T-helper 2 cell treated with Interferon-gamma antibody and Interleukin-4, amounts not matched to agents 5 μg/mL and 100 μg/mL, for 36 hours (primary cell): ENCODE measurements around the gene RCSD1.

Experiments
- DNase-seq: peaks from one replicate; pipeline ENCODE4 v3.0.0; 2021; ENCODE audit warnings: low spot score
- H3K27ac Mint-ChIP-seq: one replicate; pipeline ENCODE4 v1.8.0; 2021; ENCODE audit warnings: mild to moderate bottlenecking, mixed read lengths
- H3K27me3 Mint-ChIP-seq: one replicate; pipeline ENCODE4 v1.8.0; 2021; ENCODE audit warnings: low read depth, mixed read lengths
- H3K36me3 Mint-ChIP-seq: one replicate; pipeline ENCODE4 v1.8.0; 2021; ENCODE audit warnings: low read depth, mixed read lengths
- H3K4me1 Mint-ChIP-seq: one replicate; pipeline ENCODE4 v1.8.0; 2021; ENCODE audit warnings: low read depth, mixed read lengths
- H3K4me3 Mint-ChIP-seq: one replicate; pipeline ENCODE4 v1.8.0; 2022; ENCODE audit warnings: mild to moderate bottlenecking, moderate library complexity, mixed read lengths
- H3K9me3 Mint-ChIP-seq: one replicate; pipeline ENCODE4 v1.8.0; 2021; ENCODE audit warnings: mixed read lengths

RCSD1 gene, protein sequence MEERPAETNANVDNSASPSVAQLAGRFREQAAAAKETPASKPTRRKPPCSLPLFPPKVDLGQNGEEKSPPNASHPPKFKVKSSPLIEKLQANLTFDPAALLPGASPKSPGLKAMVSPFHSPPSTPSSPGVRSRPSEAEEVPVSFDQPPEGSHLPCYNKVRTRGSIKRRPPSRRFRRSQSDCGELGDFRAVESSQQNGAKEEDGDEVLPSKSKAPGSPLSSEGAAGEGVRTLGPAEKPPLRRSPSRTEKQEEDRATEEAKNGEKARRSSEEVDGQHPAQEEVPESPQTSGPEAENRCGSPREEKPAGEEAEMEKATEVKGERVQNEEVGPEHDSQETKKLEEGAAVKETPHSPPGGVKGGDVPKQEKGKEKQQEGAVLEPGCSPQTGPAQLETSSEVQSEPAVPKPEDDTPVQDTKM

DNA sequence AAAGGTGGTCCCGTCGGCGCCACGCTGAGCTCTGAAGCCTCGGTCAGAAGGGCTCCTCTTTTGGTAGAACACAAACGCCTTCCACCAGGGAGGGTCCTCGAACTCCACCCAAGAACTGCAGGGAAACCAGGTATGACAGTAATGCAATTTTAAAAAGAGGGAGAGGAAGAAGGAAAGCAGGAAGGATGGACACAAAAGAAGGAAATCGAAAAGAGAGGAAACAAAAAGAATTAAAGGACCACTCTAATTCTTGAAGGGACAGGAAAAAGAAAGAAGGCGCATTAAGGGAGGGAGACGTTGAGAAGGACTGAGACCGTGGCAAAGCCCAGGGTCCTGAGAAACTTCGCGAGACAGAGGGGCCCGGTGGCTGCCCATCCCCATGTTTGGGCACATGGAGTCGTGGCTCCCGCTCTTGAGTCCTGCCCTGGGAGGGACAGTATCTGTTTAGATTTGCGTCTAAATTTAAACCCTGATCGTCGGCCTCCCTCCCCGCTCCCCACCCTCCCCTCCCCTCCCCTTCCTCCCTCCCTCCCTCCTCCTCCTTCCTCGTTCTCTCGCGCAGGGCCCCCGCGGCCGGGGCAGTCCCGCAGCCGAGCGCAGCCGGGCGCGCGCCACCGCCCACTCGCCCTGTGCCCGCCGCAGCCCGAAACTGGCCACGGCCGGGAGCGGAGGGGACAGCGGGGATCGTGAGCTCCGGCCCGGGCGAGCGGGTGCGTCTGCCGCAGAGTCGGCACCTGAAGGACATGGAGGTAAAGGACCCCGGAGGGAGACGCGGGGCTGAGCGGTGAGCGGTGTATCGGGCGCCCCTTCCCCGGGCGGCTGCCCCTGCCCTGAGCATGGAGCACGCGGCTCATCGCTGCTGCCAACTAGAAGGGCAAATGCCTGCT lies at the start of gene RCSD1:
RCSD1 (plus strand) TSS at position 552 of the 887 bp plus-strand sequence; CDS start at position 744, 192 bp downstream.
- Mint-ChIP-seq H3K27ac (peak within 1 kb of the TSS; percentile 93), H3K4me1 (peaks cover 62% of the 10 kb centered on the region), H3K27me3 (no peaks in the 10 kb centered on the region), H3K9me3 (peaks cover 11% of the 10 kb centered on the region), H3K36me3 (peaks cover 59% of the 10 kb centered on the region), H3K4me3 (peak within 1 kb of the TSS; percentile 92)
- peak; percentile 79 for DNase-seq

GRCh38 chr1:167582064-167582463 lies 48.0 kb upstream of the RCSD1 start:
- DNase-seq, result no peak
- Mint-ChIP-seq H3K4me3 (no peak overlapping the region), H3K27me3 (peaks cover 9% of the 10 kb centered on the region), H3K4me1 (no peaks in the 10 kb centered on the region), H3K27ac (no peak overlapping the region), H3K9me3 (no peaks in the 10 kb centered on the region), H3K36me3 (no peaks in the 10 kb centered on the region)

- Mint-ChIP-seq H3K27me3 (peaks cover 9% of the 10 kb centered on the region), H3K27ac (no peak overlapping the region), H3K9me3 (no peaks in the 10 kb centered on the region), H3K36me3 (no peaks in the 10 kb centered on the region), H3K4me3 (no peak overlapping the region), H3K4me1 (no peaks in the 10 kb centered on the region)
- DNase-seq, result no peak
Measured at GRCh38 chr1:167582722-167583121, 47.3 kb upstream of the RCSD1 start.

- H3K4me1 Mint-ChIP-seq, result peaks cover 2% of the 10 kb centered on the region
- no peak overlapping the region for H3K27ac Mint-ChIP-seq
- peaks cover 3% of the 10 kb centered on the region for H3K27me3 Mint-ChIP-seq
- H3K4me3 Mint-ChIP-seq, result no peak overlapping the region
- no peaks in the 10 kb centered on the region for H3K36me3 Mint-ChIP-seq
- no peak for DNase-seq
- no peaks in the 10 kb centered on the region for H3K9me3 Mint-ChIP-seq
Measured at GRCh38 chr1:167584581-167584980, 45.5 kb upstream of the RCSD1 start.

- no peak for DNase-seq
- Mint-ChIP-seq H3K4me3 (no peak overlapping the region), H3K27ac (no peak overlapping the region), H3K4me1 (peaks cover 2% of the 10 kb centered on the region), H3K27me3 (peaks cover 3% of the 10 kb centered on the region), H3K9me3 (no peaks in the 10 kb centered on the region), H3K36me3 (no peaks in the 10 kb centered on the region)
Measured at GRCh38 chr1:167587342-167587741, 42.7 kb upstream of the RCSD1 start.

DNA sequence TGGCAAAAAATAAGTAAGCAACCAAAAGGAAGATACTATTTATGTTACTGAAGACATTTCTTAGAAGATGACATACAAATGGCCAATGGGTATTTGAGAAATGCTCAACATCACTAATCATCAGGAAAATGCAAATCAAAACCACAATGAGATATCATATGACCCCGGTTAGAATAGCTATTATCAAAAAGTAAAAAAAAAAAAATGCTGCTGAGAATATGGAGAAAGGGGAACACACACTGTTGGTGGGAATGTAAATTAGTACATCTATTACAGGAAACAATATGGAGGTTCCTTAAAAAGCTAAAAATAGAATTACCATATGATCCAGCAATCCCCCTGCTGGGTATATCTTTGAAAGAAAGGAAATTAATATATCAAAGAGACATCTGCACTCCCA lies 42.2 kb upstream of the RCSD1 start:
- no peak overlapping the region for H3K27ac Mint-ChIP-seq
- H3K36me3 Mint-ChIP-seq, result no peaks in the 10 kb centered on the region
- H3K9me3 Mint-ChIP-seq, result no peaks in the 10 kb centered on the region
- DNase-seq, result no peak
- H3K4me1 Mint-ChIP-seq, result peaks cover 2% of the 10 kb centered on the region
- H3K27me3 Mint-ChIP-seq, result peaks cover 3% of the 10 kb centered on the region
- H3K4me3 Mint-ChIP-seq, result no peak overlapping the region

- DNase-seq, result no peak
- Mint-ChIP-seq H3K4me1 (peaks cover 2% of the 10 kb centered on the region), H3K36me3 (no peaks in the 10 kb centered on the region), H3K4me3 (no peak overlapping the region), H3K9me3 (no peaks in the 10 kb centered on the region), H3K27me3 (peaks cover 3% of the 10 kb centered on the region), H3K27ac (no peak overlapping the region)
Measured at GRCh38 chr1:167588361-167588760, 41.7 kb upstream of the RCSD1 start.

DNA sequence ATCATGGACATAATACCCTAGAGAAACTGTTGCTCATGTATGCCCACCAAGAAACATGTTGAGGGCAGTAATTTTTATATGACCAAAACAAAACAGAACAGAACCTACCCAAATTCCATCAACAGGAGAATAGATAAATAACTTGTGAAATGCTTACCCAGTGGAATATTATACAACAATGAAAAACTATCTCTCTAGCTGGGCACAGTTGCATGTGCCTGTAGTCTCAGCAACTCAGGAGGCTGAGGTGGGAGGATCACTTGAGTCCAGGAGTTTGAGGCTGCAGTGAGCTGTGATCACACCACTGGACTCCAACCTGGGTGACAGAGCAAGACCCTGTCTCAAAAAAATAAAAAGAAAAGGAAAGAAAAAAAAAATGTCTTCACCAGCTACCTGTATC lies 37.6 kb upstream of the RCSD1 start:
- no peak for DNase-seq
- H3K27me3 Mint-ChIP-seq, result peaks cover 6% of the 10 kb centered on the region
- peaks cover 2% of the 10 kb centered on the region for H3K4me1 Mint-ChIP-seq
- H3K9me3 Mint-ChIP-seq, result no peaks in the 10 kb centered on the region
- no peaks in the 10 kb centered on the region for H3K36me3 Mint-ChIP-seq
- no peak overlapping the region for H3K27ac Mint-ChIP-seq
- H3K4me3 Mint-ChIP-seq, result no peak overlapping the region

- H3K36me3 Mint-ChIP-seq, result no peaks in the 10 kb centered on the region
- DNase-seq, result no peak
- H3K27me3 Mint-ChIP-seq, result peaks cover 3% of the 10 kb centered on the region
- H3K27ac Mint-ChIP-seq, result no peak overlapping the region
- no peak overlapping the region for H3K4me3 Mint-ChIP-seq
- peaks cover under 1% of the 10 kb centered on the region for H3K4me1 Mint-ChIP-seq
- H3K9me3 Mint-ChIP-seq, result no peaks in the 10 kb centered on the region
Measured at GRCh38 chr1:167593860-167594259, 36.2 kb upstream of the RCSD1 start.

DNA sequence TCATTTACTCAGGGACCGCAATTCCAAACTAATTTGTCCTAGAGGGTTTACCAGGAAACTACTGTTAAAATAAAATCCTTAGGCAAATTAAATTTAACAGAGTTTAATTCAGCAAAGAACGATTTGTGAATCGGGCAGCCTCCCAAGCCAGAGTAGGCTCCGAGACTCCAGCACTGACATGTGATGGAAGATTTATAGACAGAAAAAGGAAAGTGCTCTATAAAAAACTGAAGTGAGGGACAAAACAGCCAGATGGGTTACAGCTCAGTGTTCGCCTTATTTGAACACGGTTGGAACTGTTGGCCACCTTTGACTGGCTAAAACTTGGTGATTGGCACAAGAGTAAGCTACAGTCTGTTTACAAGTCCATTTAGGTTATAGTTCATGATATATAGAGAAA lies 35.2 kb upstream of the RCSD1 start:
- Mint-ChIP-seq H3K9me3 (no peaks in the 10 kb centered on the region), H3K27me3 (peaks cover 3% of the 10 kb centered on the region), H3K27ac (no peak overlapping the region), H3K36me3 (peaks cover under 1% of the 10 kb centered on the region), H3K4me3 (no peak overlapping the region), H3K4me1 (peaks cover 5% of the 10 kb centered on the region)
- DNase-seq, result no peak

DNA sequence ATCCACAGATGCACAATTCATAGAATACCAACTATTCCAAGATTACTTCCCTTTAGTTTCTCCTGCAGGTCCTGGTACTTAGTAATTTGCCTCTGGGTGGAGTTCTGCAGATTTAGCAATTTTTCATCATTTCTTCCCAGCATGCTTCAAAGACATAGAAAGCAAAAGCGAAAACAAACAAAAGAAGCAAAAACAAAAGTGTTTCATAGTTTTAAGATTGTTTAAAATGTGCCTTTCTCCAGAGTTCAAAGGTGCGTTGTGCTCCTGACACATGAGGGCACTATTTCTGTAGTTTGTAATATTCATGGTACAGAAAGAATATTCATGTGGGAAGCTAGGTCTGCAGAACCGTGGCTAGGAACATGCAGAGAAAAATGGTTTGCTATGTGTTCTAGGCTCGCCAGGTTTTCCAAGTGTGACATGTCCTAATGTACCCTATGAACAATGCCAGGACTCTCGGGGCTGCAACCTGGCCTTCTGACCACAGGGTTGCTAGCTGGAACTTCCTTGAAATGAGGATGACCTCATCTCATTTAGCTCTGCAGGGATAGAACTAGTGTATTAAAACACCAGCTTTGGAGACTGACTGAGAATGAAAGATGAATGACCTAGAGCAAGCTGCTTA lies 30.0 kb upstream of the RCSD1 start:
- H3K4me1 Mint-ChIP-seq, result peaks cover 44% of the 10 kb centered on the region
- peak overlapping the region; percentile 72 for H3K4me3 Mint-ChIP-seq
- peaks cover 3% of the 10 kb centered on the region for H3K27me3 Mint-ChIP-seq
- peak overlapping the region; percentile 74 for H3K27ac Mint-ChIP-seq
- peak; percentile 46 for DNase-seq
- no peaks in the 10 kb centered on the region for H3K9me3 Mint-ChIP-seq
- H3K36me3 Mint-ChIP-seq, result peaks cover 10% of the 10 kb centered on the region

DNA sequence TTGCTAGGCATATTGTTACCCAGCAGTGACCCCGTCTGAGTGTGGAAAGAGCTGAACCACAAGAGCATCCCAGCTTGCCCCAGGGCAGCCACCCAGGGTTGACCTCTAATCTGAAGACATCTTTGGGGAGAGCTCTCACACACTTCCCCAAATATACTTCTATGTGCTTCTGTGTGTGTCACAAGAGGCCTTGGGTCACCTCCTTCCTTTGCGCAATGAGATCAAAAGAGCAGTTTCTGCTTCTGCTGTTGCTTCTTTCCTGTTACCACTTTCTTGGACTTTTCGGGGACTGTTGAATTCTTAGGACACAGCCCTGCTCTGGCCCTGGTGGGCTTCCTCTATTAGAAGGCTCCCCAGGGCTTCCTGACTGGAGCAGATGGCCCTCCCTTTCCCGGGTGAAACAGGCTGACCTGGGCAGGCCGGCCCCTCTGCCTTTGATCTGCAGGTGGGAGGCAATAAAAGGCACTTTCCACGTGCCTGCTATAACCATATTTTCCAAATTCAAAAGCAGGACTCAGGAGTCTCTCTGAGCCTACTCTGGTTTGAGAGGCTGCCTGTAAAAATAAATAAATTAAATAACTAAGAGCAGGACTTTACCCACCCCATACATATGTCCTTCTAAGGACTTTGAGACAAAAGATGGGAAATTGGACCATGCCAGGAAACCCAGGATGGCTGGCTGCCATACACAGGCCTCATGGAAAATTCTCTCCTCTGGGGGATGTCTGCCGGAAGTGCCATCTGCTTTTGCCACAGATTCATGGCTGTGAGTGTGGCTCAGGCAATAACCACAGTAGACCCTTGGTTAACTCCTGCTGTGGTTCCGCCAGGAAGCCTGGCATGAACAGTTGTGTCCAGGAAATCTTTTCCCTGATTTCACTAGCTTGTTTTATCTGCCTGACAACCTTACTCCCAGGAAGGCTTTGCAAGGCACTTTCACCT lies 28.3 kb upstream of the RCSD1 start:
- Mint-ChIP-seq H3K4me3 (peak overlapping the region; percentile 72), H3K27me3 (no peaks in the 10 kb centered on the region), H3K36me3 (peaks cover 15% of the 10 kb centered on the region), H3K9me3 (peaks cover 3% of the 10 kb centered on the region), H3K4me1 (peaks cover 44% of the 10 kb centered on the region), H3K27ac (peak overlapping the region; percentile 70)
- no peak for DNase-seq

GRCh38 chr1:167602840-167603239 lies 27.2 kb upstream of the RCSD1 start:
- Mint-ChIP-seq H3K4me1 (peaks cover 44% of the 10 kb centered on the region), H3K4me3 (no peak overlapping the region), H3K27me3 (no peaks in the 10 kb centered on the region), H3K27ac (peak overlapping the region; percentile 33), H3K9me3 (peaks cover 11% of the 10 kb centered on the region), H3K36me3 (peaks cover 23% of the 10 kb centered on the region)
- DNase-seq, result no peak
